NB4 (cell line): ENCODE results near the gene RBMS1.

ENCODE experiments used
- DNase-seq: peaks from one replicate; pipeline ENCODE4 v3.0.0; 2010; ENCODE audit warnings: low read depth
- H3K4me3 ChIP-seq: one replicate; pipeline ENCODE4 v1.5.1; 2011; ENCODE audit warnings: mild to moderate bottlenecking, low read depth, low read length, moderate library complexity
- CTCF ChIP-seq: IDR thresholded peaks from one replicate; pipeline ENCODE4 v1.5.1; 2012; ENCODE audit warnings: low read depth, low read length
- MAX ChIP-seq: IDR thresholded peaks from 2 replicates; pipeline ENCODE4 v1.6.1; 2011; ENCODE audit warnings: low read depth, low read length
- MYC ChIP-seq: IDR thresholded peaks from 2 replicates; pipeline ENCODE4 v1.6.1; 2011; ENCODE audit warnings: low read depth, low read length
- POLR2A ChIP-seq: IDR thresholded peaks from 2 replicates; pipeline ENCODE4 v1.6.1; 2011; ENCODE audit warnings: mild to moderate bottlenecking; ENCODE audit not compliant: insufficient read length; ENCODE audit errors: extremely low read depth

The RBMS1 gene

GRCh38 chr2:160257041-160257742, 236.4 kb downstream of the RBMS1 start:
- DNase-seq: no peak

GRCh38 chr2:160256507-160256906, 237.1 kb downstream of the RBMS1 start:
- no peak overlapping the region for H3K4me3 ChIP-seq
- no peak for DNase-seq
- TF ChIP-seq MAX (no peak), POLR2A (no peak), MYC (no peak), CTCF (no peak)

More at GRCh38 chr2:160257041-160257742, 236.4 kb downstream of the RBMS1 start:
- no peak for TF ChIP-seq MYC
- TF ChIP-seq CTCF: no peak
- no peak for TF ChIP-seq MAX
- no peak for TF ChIP-seq POLR2A
- H3K4me3 ChIP-seq: no peak overlapping the region

- DNase-seq: no peak
- H3K4me3 ChIP-seq: no peak overlapping the region
- TF ChIP-seq POLR2A (no peak), CTCF (no peak), MYC (no peak), MAX (no peak)
Observed at GRCh38 chr2:160255408-160255807, 238.2 kb downstream of the RBMS1 start.

- H3K4me3 ChIP-seq: no peak overlapping the region
- DNase-seq: no peak
- no peak for TF ChIP-seq MYC
- no peak for TF ChIP-seq POLR2A
- no peak for TF ChIP-seq MAX
- TF ChIP-seq CTCF: no peak
Observed at GRCh38 chr2:160254189-160254762, 239.3 kb downstream of the RBMS1 start.

- no peak for DNase-seq
- TF ChIP-seq MYC (no peak), CTCF (no peak), POLR2A (no peak), MAX (no peak)
- no peak overlapping the region for H3K4me3 ChIP-seq
Observed at GRCh38 chr2:160253440-160254188, 240.0 kb downstream of the RBMS1 start.
